ENCODE measurements around the gene KCNJ6.

KCNJ6 gene

GRCh38 chr21:37862536-37862935 lies 53.7 kb downstream of the KCNJ6 start:
- no peak for DNase-seq

DNA sequence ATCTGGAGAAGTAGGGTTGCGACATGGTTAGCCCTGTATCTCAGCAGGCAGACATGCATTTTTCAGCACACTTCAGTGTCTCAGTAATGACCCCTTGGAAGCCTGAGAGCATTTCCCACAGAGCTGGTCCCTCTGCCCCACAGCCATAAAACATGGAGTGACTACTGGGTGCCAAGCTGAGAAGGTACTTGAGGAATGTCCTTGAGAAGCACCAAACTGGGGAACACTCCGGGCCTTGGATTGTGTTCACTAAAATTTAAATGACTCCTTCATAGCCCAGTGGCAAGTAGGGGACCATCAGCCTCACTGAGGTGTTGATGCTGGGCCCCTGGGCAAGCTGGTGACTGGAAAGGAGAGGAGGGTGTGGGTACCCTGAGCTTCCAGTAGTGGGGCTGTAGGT lies 54.7 kb downstream of the KCNJ6 start:
- DNase-seq = no peak

DNA sequence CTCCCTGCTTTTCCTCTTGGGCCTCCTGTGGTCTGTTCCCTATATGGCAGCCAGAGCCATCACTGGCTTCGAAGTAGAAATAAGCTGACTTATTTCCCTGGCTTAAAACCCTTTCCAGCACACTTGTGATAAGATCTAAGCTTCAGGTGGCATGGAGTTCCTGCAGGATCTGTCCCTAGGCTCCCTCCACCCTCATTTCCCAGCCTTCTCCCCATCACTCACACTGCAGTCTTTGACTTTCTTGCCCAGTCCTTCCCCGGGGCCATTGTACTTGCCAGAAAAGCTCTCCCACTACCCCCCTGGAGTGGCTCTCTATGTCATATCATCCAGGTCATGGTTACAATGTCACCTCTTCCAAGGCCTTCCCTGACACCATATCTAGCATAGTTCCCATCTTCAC lies 55.8 kb downstream of the KCNJ6 start:
- no peak for DNase-seq

GRCh38 chr21:37855647-37856625 lies 60.3 kb downstream of the KCNJ6 start:
- DNase-seq = no peak

DNA sequence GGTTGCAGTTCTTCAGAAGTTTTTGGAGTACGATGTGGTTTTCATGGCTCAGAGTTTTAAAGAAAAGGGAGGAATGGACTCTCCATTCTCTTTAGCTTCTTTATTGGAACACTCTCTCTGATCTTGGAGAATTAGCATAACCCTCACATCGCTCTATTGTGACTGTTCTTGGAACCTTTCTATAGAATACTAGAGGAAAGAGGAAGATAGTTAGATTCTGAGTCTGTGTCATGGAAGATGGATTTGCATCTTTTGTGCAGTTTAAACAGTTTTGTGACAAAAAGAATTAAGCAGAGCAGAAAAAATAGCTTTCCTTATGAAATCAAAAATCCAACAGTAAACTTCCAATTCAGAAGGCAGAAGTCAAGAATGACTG lies 61.0 kb downstream of the KCNJ6 start:
- no peak for DNase-seq

DNA sequence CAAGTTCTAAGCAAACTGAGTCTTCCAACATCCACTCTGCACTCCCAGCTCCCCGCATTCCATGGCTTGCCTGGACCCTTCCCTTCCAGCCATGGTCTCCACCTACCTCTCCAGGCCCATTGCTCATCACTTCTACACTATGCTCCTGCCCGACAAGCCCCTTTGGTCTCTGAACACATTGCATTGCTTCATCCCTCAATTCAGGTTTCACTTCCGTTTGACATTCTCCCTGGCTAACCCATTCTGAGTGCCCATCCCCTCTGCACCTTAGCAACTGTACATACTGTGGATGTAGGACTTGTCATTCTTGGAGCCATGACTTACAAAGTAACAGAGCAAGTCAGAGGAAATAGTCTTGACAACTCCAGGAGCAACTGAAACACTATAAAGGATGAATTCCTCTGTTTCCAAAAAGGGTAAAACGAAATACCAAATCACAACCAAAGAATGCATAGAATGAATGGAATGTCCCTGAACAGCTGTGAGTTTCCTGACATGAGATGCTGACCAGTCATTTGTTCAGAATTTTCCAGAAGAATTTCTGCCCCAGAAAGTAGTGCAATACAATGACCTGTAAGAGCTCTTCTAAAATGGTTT lies 66.7 kb downstream of the KCNJ6 start:
- no peak for DNase-seq

GRCh38 chr21:37848721-37849490 lies 67.4 kb downstream of the KCNJ6 start:
- no peak for DNase-seq

GRCh38 chr21:37845535-37845934 lies 70.7 kb downstream of the KCNJ6 start:
- no peak for DNase-seq

- no peak for DNase-seq
These were observed 73.1 kb downstream of the KCNJ6 start for GRCh38 chr21:37843191-37843590.

- no peak for DNase-seq
These were observed 73.9 kb downstream of the KCNJ6 start for GRCh38 chr21:37842163-37842919.

- DNase-seq = no peak
These were observed 78.9 kb downstream of the KCNJ6 start for GRCh38 chr21:37837381-37837780.

GRCh38 chr21:37835481-37835880 lies 80.8 kb downstream of the KCNJ6 start:
- DNase-seq = no peak

- DNase-seq = no peak
These were observed 83.0 kb downstream of the KCNJ6 start for GRCh38 chr21:37833301-37833700.

DNA sequence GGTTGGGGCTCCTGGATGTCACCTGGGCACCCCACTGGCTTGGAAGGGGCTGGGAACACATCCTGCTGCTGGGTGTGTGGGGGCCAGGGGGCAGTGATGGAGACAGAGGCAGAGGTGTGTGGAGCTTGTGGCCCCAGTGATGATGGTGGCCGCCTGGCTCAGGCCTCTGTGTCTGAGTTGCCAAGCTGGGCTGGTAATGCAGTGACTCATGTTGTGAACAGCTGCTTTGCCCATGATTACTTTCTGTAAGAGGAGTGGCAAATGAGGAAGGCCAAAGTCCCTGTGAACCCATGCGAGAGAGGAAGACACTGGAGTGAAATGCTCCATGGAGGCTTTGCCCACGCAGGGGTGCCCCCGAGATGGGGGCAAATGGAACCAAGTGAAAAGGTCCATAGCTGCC lies 86.8 kb downstream of the KCNJ6 start:
- DNase-seq = no peak

DNA sequence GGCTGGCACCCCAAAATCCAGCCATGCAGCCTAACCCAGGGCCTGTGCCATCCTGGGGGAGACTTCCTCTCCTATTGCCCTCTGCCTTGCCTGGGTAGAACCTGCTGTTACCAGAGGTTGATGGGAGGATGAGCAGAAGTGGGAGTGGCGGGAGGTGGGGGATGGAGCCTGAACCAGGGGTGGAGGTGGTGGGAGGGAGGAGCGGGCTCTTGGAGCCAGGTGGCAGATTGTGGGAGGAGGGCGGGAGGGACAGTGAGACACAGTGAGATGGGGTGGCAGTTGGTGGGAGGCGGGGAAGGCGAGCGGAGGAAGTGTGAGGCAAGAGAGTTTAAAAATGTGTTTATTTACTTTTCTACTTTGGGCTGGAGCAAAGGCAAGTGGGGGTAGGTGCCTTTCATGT lies 87.3 kb downstream of the KCNJ6 start:
- no peak for DNase-seq

- DNase-seq = no peak
These were observed 87.7 kb downstream of the KCNJ6 start for GRCh38 chr21:37828556-37828955.

DNA sequence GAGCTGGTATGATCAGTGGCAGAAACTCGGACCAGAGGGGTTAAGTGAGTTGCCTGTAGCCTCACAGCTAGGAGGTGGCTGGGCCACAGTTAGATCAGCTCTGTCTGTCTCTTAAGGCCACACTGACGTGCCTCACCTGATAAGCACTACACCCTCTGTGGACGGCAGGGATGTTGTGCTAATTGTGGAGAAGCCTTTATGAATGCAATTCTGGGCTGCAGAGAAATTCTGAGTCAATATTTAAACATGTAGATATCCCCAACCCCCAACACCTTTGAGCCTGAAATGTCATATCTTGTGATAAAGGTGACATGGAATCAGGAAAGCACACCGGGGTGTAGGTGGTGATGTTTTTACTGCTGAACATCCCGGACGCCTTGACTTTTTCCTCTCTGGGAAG lies 88.3 kb downstream of the KCNJ6 start:
- no peak for DNase-seq

DNA sequence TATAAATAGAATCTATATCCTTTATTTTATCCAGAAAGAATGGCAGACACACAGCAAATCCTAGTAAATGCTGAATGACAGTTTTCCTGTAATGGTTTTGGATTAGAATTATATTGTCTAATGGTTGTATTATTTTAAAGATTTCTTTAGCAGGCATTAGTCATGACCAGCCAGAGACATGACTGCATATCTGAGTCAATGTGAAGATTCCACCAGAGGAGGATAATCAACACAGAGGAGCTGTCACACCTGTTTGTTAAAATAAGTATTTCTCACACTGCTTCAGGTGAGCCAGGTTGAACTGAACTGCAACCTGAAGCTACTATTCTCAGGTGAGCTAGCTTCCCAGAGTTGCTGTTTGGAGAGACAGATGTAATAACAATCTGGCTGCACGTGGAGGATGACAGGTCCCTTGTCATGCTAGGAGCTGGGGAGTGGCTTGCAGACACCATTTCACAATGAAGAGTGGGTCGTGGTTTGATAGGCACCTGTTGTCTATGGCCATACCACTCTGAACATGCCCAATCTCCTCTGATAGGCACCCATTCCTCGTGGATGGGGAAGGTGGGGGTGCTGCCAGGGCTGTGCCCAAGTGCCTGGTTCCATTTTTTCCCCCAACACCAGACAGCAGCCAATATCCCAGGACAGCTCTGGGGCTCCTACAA lies 94.3 kb downstream of the KCNJ6 start:
- no peak for DNase-seq

- DNase-seq = no peak
These were observed 95.2 kb downstream of the KCNJ6 start for GRCh38 chr21:37821092-37821491.

DNA sequence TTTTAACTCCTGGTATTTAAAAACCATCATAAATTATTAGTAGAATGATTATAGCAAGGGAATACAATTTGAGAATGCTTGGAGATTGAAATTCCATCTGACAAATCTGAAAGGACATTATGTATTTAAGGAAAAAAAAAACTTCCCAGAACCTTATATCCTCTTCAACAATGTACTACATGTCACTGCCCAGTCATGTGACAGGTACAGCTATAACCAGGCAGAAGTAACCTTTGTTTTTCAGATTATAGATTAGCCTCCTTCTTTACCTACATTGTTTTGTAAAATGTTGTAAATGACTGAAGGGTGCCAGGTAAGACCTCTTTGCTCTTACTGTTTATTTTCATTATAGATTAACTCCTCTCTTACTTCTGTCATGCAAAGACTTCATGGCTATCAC lies 96.9 kb downstream of the KCNJ6 start:
- DNase-seq = no peak

DNA sequence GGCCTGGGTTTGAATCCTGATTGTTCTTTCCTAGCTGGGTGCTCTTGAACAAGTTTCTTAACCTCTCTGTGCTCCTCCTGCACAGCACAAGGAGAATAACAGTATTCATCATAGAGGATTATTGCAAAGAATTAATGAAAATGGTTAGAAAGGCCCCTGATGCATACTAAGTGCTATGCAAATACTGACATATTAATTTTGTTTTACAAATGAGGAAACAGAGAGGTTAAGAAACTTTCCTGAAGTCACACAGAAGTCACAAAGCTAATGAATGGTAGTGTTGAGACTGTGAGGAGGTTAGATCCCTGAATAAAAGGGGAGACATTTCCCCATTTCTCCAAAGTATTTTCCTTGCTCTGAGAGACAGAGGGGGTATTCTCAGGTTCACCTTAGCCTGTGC lies 99.0 kb downstream of the KCNJ6 start:
- no peak for DNase-seq

- DNase-seq = no peak
These were observed 100.4 kb downstream of the KCNJ6 start for GRCh38 chr21:37815893-37816292.

Data from activated CD8-positive, alpha-beta memory T cell treated with anti-CD3 and anti-CD28 coated beads, Interleukin-2, amount 50 U/mL, for 4 hours (primary cell).